GM21723 (cell line): ENCODE measurements around the gene CDH2.

Source experiments
- ATAC-seq: cut with Tn5 transposase; IDR thresholded peaks from one replicate; pipeline ENCODE4 v1.9.1; 2021; ENCODE audit warnings: mild to moderate bottlenecking, moderate library complexity; ENCODE audit not compliant: unreplicated experiment

The CDH2 gene

DNA sequence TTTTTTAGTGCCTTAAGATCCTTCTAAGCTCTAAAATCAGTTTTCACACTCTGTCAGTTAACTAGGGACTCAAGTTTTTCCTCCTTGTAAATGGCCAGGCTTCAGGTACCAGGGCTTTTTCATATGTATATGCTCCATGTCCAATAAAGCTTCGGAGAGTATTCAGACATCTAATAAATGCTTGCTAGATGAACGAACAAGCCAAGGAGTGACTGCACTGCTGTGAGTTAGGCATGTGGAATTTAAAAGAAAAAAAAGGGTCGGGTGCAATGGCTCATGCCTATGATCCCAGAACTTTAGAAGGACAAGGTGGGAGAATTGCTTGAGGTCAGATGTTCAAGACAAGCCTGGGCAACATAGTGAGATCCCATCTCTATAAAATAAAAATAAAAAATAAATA lies 81.9 kb downstream of the CDH2 start:
- no peak for ATAC-seq

DNA sequence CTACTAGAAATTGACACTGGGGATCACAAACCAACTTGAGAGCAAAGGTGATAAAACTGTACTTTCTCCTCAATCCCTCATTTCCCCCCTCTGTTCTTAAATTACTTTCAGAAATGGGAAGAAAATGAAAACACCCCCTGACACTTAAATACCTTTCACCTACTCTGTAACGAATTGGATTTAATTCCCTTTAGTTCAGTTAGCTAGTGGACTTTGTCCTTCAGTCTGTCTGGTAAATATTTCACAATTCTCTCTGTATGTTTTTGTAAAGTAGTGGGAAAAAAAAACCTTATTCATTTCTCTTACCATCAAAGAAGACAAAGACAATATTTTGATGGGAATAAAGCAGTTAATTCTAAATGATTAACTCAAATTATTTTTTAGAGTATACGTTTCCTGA lies 85.7 kb downstream of the CDH2 start:
- ATAC-seq = no peak

DNA sequence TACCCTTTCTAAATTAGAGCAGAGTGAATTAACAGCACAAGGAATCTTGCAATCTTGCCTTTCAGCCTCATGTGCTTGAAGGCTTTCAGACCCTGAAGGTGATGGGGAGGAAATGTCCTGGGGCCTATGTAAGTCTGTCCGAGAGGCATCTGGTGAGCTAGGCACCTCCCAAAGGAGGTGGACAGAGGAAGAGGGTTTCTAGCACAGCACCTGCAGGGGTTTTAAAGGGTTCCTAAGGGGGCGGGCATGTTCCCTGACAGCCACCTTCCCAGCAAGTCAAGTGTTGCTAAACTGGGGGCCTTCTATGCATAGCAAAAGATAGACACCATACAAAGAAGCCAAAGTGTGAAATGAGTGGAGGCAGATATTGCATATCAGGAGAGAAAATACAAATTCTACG lies 88.5 kb downstream of the CDH2 start:
- ATAC-seq = no peak

DNA sequence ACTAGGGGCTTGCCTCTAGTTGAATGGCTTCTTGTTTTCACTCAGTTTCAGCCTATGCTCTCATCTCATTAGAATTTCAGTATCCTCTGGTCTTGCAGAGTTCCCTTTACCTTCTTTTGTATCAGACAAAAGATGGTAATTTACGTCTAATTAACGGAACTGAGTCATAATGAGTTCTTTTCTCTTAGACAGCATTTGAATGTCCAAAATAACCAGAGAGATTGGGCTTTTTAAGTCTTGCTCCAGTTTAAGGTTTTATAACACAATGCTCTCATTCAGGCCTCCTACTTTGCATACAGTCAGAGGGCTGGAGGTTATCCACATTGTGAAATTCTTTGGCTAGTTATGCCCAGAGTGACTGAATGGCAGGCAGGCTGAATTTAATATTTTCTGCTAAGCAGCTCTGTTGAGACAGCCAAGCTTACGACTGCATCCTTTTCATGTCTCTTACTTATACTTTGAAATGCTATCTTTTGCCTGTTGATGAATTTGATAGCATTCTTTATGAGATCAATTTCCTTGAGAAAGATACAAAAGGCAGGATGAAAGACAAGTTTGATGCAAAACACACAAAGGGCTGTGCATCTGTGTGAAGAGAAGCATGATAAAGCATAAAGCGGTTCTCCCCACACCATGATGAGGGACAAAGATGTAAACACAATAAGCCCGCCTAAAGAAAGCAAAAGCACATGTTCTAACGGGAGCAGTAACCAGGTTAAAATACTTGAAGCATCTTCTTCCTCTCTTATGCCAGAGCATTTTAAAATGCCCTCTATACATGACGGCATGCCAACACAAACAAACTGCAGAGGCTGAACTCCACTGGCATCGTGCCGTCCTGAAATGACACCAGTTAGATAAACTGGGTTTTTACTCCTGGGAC lies 90.0 kb downstream of the CDH2 start:
- no peak for ATAC-seq

DNA sequence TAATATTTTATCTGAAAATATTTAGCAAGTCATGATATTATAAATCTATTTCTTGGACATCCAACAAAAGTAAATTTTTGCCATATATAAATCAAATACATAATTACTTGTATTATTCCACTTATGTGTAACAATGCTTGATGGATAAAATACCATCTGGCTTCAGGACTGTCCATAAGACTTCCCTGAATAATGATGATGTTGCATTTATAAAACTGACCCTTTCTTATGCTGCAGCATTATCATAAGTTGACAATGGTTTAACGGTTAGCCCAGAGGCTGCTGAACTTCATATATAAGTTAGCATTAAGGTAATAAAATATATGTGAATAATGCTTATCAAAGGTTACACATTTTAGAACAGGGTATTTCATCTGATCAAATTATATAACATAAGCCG lies 95.4 kb downstream of the CDH2 start:
- ATAC-seq = no peak

DNA sequence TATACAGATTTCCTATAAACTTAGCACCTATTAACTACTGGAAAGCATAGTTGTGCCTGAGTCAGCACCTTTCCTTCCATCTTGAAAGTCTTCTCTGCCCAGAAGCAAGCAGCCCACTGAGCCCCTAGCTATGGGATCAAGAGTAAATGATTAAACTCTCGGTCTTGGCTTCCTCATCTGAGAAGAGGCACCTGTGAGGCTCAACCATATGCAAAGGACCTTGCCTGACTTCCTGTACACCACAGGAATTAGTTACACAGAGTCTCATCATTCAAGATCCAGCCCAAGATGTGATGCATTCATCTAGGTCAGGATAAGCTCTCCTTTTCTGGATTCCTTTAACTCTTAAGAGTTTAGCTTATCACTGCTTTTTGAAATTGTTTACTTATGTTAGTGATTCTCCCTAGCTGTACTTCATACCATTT lies 96.0 kb downstream of the CDH2 start:
- ATAC-seq = no peak

DNA sequence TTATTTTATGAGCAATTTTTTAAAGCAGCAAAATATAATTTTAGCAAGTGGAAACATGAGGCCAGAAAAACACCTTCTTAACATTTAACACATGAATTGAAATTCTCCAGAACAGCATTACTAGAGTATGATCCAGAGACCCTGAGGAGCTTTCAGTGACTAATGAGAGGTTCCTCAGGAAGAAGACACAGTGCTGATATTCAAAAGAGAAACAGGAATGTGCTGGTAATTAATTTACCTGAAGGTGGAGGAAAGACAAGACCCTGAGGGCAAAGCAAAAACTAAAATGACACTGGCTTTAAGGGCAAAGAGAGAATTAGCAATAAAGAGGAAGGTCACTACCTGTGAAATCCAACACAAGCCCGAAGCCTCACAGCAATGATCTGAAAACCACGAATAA lies 97.0 kb downstream of the CDH2 start:
- no peak for ATAC-seq

DNA sequence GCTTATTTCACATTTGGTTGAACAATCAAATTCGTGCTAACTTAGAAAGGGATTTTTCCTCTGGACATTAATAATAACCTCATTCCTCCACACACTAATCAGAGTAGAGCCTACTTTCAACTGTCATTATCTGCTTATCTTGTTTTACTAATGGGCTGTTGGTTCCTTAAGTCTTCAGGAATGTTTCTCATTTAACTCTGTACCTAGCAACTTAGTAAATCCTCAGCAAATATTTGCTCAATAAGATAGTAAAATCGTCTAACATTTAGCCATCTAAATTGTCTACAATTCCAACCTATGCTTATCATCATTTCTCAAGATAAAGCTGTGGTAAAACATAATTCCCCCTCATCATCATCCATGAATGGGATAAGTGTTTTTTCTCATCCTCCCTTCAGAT lies 98.1 kb downstream of the CDH2 start:
- ATAC-seq = no peak

DNA sequence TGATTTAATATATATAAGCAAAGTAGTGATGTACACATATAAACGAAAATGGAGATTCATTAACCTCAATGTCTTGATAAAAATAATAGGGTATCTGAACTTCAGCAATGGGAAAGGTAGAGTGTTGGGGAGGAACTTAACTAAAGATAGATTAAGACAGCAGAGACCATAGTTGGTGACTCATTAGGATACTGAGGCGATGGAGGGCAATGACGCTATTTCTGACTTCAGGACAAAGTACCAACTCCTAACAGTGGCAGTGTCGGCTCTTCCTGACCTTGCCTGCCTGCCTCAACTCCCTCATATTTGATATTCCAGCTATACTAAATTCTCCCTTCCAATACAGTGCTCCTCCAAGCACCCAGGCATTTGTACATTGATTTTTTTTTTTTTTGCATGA lies 98.6 kb downstream of the CDH2 start:
- no peak for ATAC-seq

DNA sequence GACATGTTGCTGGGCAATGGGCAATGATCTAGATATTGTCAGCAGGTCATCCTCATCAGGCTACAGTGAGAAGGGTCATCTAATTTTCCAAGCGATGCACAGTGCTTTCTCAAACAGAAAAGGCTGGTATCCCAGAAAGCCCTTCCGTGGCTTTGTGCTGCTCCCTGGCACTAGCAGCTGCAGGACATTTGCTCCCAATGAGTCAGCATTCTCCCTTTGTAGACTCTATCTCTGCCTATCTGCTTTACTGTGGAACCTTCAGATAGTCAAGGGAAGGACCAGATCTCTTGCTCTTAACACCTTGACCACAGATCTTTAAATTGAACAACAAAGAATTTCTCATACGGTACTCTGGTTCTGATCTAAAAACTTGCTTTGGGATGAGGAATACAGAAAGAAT lies 101.4 kb downstream of the CDH2 start:
- ATAC-seq = no peak

DNA sequence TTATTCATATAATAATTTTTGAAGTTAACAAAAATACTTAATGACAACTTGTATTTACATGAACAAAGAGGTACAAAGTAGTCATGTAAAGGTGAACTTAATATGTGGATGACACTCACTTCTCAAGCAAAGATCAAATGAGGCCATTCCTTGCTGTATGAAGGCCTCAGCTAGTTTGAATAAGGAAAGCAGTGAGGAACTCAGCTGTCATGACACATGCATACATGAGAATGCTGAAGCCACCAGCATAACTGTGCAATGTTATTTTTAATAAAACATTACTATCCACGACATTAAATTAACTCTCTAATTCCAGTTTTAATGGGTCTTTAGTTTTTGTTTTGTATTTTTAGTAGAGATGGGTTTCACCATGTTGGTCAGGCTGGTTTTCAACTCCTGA lies 102.9 kb downstream of the CDH2 start:
- ATAC-seq = no peak

DNA sequence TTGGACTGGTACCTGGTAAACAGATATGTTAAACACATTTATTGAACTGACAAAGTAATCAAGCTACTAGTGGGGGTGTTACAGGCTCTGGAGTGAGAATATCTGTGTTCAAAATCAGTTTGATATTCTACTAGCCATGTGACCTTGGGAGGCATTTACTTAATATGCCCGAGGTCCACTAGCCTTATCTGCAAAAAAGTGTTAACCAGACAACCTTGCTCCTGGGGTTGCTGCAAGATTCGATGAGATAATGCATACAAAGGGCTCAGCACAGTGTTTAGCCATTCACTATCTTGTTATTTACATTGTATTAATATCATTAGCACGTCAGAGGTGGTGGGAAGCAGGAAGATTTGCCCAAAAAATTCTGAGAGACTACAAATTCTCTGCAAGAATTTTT lies 103.3 kb downstream of the CDH2 start:
- ATAC-seq = no peak

DNA sequence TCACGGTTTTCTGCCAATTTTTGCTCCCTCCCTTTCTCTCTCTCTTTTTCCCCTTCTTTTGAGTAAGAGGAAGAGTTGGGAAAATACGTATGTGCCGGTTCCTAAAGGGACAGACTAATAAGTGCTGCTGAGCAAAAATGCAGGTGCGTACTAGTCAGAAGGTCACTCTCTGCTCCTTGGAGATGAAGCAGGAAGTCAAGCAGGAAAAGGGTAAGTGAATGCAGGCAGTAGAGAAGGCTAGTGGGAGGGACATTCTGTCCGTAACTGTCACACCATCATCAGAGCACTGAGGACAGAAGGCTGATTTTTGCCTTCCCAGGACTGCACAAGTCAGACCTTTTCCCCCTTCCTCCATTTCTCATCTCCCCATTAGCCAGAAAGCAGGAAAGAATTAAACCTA lies 105.7 kb downstream of the CDH2 start:
- ATAC-seq = no peak

DNA sequence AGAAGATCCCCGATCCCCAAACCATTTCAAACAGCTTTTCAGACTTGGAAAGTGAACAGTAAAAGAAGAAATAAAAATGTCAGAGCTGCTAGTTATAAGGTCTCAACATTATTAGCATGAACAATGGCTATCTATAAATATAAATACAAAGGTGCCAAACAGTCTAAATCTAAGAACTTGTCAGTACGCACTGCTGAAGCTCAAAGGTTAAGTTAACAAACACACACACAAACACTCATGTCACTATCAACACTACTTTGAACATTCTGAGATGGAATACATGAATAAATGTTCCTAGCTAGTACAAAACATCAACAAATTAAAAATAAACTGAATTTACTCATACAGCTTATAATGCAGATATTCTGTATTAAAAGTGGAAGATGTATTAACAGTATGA lies 108.7 kb downstream of the CDH2 start:
- ATAC-seq = no peak

DNA sequence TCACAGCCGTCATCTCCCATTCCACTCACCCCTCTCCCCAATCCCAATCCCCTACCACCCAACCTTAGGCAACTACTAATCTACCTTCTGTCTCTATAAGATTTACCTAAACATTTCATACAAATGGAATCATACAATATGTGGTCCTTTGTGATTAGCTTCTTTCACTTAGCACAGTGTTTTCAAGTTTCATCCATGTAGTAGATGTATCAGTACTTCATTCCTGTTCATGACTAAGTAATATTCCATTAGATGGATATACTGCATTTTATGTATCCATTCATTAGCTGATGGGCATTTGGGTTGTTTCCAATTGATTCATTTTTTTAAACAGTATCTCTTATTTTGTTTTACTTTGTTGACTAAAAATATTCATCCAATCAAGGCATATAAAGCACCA lies 109.6 kb downstream of the CDH2 start:
- ATAC-seq = no peak

DNA sequence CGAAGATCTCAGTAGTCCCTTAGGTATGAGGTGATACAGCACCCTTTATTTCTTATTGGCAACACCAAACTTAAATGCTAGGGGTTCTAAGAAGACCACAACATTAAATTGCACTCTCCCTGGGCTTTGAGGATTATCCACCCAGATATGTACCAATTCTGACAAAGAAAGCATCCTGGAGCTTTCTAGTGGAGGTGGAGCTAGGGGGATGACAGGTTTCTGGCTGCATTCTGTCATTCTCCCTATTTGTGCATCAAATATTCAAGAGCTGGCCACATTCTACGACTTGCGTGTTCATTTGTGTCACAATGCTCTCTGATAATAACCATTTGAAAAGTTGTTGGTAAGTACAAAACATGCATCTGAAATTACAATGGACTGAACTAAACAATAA lies 111.1 kb downstream of the CDH2 start:
- no peak for ATAC-seq

DNA sequence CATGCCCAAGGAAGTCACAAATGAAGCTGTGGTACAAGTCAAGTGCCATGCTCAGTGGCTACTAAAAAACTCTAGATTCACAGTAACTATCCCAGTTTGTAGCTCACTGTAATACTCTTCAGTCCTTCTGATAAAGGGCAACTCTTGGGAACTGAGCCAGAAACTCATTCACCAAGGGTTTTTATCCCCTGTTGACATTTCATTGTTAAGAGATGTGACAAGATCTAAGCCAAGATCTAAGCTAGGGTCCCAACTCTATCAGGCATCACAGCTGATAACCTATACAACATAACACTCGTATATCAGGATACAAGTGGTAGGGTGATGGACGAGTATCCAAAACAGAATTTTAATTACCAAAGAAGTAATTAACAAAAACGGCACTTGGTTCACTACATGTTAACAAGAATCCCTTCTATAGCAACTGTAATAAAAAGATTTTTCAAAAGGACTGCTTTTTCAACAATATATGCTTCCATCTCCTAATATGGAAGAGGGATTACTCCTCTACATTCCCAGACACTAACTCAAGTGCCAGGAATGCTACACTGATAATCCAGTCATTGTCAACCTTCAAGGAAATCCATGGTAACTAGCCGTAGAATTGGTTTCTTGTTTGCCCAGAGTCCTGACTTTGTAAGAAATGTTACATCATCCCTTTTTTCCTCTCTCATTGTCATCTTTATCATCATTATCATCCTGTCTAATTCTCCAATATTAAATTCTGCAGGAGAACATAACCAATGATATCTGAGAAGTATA lies 111.7 kb downstream of the CDH2 start:
- no peak for ATAC-seq

DNA sequence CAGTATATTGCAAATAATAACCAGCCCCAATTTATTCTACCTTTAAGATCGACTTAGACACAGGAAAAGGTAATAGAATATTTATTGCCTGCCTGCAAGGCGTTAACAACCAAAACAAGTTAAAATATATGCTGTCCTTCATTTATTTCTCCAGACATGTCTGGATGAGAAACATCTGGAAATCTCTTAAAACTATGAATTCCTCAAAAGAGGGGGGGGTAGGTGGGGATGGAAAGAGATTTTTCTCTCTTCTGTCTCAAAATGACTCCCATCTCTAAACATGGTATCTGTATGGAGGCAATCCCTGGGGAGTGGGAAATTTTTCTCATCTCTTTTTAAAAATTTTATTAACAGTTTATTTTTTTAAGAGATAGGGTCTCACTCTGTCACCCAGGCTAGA lies 113.0 kb downstream of the CDH2 start:
- no peak for ATAC-seq

DNA sequence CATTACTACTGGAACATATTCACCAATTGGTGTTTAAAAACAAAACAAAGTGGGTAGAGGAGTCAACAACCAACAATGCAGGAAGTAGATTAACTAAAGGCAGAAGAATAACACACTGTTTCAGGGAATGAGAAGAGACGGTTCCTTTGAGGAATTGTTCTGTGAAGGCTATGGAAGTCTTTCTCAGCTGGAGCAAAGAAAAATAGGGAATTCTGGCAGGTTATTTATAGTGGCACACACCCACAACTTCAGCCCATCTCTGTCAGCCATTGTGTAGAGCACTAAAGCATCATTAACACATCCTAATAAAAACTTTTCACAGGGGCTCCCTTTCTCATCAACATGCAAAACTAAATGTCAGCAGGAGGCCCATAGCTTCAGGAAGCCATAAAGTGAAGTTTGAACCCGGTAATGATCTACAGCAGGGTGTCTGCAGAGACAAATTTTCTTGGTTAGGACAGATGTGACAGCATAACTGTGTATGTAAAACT lies 113.6 kb downstream of the CDH2 start:
- no peak for ATAC-seq

DNA sequence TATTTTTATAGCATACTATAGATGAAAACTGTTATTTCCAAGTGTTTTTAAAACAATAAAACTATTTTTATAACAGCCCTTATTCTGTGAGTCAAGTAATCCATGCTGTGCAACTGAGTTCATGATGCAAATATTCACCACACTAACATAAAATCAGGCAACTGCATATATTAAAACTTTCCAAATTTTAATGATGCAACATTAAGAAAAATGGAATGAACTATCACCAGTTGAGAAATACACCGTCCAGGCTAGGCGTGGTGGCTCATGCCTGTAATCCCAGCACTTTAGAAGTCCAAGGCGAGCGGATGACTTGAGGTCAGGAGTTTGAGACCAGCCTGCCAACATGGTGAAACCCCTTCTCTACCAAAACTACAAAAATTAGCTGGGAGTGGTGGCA lies 114.5 kb downstream of the CDH2 start:
- no peak for ATAC-seq

DNA sequence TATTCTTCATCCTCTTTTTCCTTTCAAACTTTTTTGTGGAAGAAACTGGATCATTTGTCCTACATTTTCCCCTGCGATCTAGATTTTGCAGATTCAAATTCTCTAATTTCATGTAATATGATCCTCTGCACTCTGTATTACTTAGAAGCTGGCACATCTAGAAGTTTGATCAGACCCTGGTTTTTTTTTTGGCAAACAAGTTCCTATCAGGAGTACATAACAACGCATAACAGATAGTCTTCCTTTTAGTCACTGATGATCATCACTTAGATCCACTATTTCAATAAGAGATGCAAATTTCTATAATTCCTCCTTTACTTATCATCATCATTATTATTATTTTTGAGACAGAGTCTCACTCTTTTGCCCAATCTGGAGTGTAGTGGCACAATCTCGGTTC lies 117.1 kb downstream of the CDH2 start:
- no peak for ATAC-seq

DNA sequence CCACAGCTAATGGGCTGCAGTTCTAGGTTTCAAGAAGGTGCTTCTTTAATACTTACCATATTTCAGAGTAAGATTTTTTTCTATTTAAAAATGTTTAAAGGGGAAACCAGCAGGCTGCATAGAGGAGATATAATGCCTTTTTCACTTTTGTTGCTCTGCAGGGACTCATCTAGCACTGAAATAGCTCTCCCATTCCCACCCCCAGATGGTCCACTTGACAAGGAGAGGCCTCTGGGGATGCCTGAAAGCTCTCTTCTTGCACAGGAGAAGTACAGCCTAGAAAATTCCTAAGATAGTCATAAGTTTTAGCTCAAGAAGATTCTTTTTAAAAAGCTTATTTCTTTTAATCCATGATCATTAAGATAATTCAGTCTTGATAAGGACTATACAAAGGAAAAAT lies 126.4 kb downstream of the CDH2 start:
- ATAC-seq = no peak
